Liver (tissue), 9 donors: ENCODE data around the gene CYREN. TPM values are rescaled to one million over a fixed set of nuclear protein-coding genes. Genes with fewer than 3 reads are reported as not detected.
A peak's percentile ranks its signal among the peaks of the same experiment; 100 is the strongest.
"Not testable (repeated sequence)": the region's sequence is repeated elsewhere in the genome, so short reads cannot be mapped to it uniquely, and the experiment has no call there.

Experiments
- DNase-seq: peaks from one replicate; pipeline ENCODE4 v3.0.0-alpha.2; 2017; ENCODE audit warnings: low spot score
- H3K27ac ChIP-seq, 2 donors: one replicate each; pipeline ENCODE4 v1.7.0; 2013; ENCODE audit warnings: inconsistent platforms in 2 of 2, low read length in 2 of 2, control low read depth in 1 of 2, low read depth in 1 of 2, mild to moderate bottlenecking in 1 of 2
- H3K27me3 ChIP-seq, 4 donors: one replicate each; pipeline versions ENCODE4 v1.6.1 to v1.7.0; 2013; ENCODE audit warnings: low read length in 3 of 4, inconsistent platforms in 1 of 4, mild to moderate bottlenecking in 1 of 4, moderate library complexity in 1 of 4; ENCODE audit not compliant: control insufficient read depth in 4 of 4, insufficient read depth in 4 of 4
- H3K36me3 ChIP-seq, 4 donors: one replicate each; pipeline versions ENCODE4 v1.6.1 to v1.7.0; 2013; ENCODE audit warnings: low read length in 3 of 4, mild to moderate bottlenecking in 3 of 4, low read depth in 1 of 4, moderate library complexity in 1 of 4; ENCODE audit not compliant: control insufficient read depth in 4 of 4, insufficient read depth in 3 of 4
- H3K4me1 ChIP-seq, 4 donors: one replicate each; pipeline versions ENCODE4 v1.6.1 to v1.7.0; 2013; ENCODE audit warnings: low read length in 3 of 4, mild to moderate bottlenecking in 3 of 4, moderate library complexity in 1 of 4; ENCODE audit not compliant: control insufficient read depth in 4 of 4, insufficient read depth in 4 of 4
- H3K4me3 ChIP-seq, 3 donors: one replicate each; pipeline versions ENCODE4 v1.6.1 to v1.7.0; 2013; ENCODE audit warnings: low read length in 3 of 3, control low read depth in 1 of 3, low read depth in 1 of 3, mild to moderate bottlenecking in 1 of 3
- H3K9ac ChIP-seq, 2 donors: one replicate each; pipeline ENCODE4 v1.7.0; 2013; ENCODE audit warnings: low read length in 2 of 2, mild to moderate bottlenecking in 2 of 2, moderate library complexity in 2 of 2, control low read depth in 1 of 2, low read depth in 1 of 2
- H3K9me3 ChIP-seq, 4 donors: one replicate each; pipeline versions ENCODE4 v1.6.1 to v1.7.0; 2013; ENCODE audit warnings: low read length in 3 of 4; ENCODE audit not compliant: control insufficient read depth in 4 of 4
- ATF3 ChIP-seq: IDR thresholded peaks from 2 replicates; pipeline ENCODE4 v1.6.1; 2016; ENCODE audit warnings: antibody characterized with exemption
- CTCF ChIP-seq: fragments of 150-350 bp; IDR thresholded peaks from 2 replicates; pipeline ENCODE4 v1.5.1; 2017; ENCODE audit warnings: improper control_type of control experiment, low read depth, low read length; ENCODE audit not compliant: missing input control
- EGR1 ChIP-seq, 2 donors: IDR thresholded peaks; 2 replicates each; pipeline ENCODE4 v1.6.1; 2016 to 2018; ENCODE audit warnings: antibody characterized with exemption in 2 of 2, low read depth in 2 of 2
- FOXA1 ChIP-seq: IDR thresholded peaks from 2 replicates; pipeline ENCODE4 v1.6.1; 2016; ENCODE audit warnings: antibody characterized with exemption
- FOXA2 ChIP-seq: IDR thresholded peaks from 2 replicates; pipeline ENCODE4 v1.6.1; 2016; ENCODE audit warnings: antibody characterized with exemption
- GABPA ChIP-seq, 2 donors: IDR thresholded peaks in 1 of 2; conservative IDR thresholded peaks in 1 of 2; 2 replicates each; pipeline ENCODE4 v1.6.1; 2016; ENCODE audit warnings: antibody characterized with exemption in 2 of 2, mild to moderate bottlenecking in 1 of 2, moderate library complexity in 1 of 2
- HNF4A ChIP-seq, 2 donors: conservative IDR thresholded peaks; 2 replicates each; pipeline ENCODE4 v1.6.1; 2016; ENCODE audit warnings: antibody characterized with exemption in 2 of 2, mild to moderate bottlenecking in 2 of 2
- HNF4G ChIP-seq: IDR thresholded peaks from 2 replicates; pipeline ENCODE4 v1.6.1; 2016; ENCODE audit warnings: antibody characterized with exemption
- MAX ChIP-seq: IDR thresholded peaks from 2 replicates; pipeline ENCODE4 v1.6.1; 2016; ENCODE audit warnings: antibody characterized with exemption
- NR2F2 ChIP-seq: IDR thresholded peaks from 2 replicates; pipeline ENCODE4 v1.6.1; 2016; ENCODE audit warnings: antibody characterized with exemption
- RAD21 ChIP-seq, 2 donors: IDR thresholded peaks; 2 replicates each; pipeline ENCODE4 v1.6.1; 2016; ENCODE audit warnings: antibody characterized with exemption in 2 of 2, mild to moderate bottlenecking in 2 of 2
- REST ChIP-seq: IDR thresholded peaks from 2 replicates; pipeline ENCODE4 v1.6.1; 2016; ENCODE audit warnings: antibody characterized with exemption, mild to moderate bottlenecking
- TAF1 ChIP-seq: conservative IDR thresholded peaks from 2 replicates; pipeline ENCODE4 v1.6.1; 2016; ENCODE audit warnings: antibody characterized with exemption, mild to moderate bottlenecking
- YY1 ChIP-seq: IDR thresholded peaks from 2 replicates; pipeline ENCODE4 v1.6.1; 2016; ENCODE audit warnings: antibody characterized with exemption, mild to moderate bottlenecking
- ZBTB33 ChIP-seq: IDR thresholded peaks from 2 replicates; pipeline ENCODE4 v1.6.1; 2016; ENCODE audit warnings: antibody characterized with exemption
- WGBS: extraction: QIAGEN DNeasy Blood & Tissue Kit; methylation state at CpG from one replicate; pipeline ENCODE4 v1.1.7; 2013; 5-methylcytosine and 5-hydroxymethylcytosine counted together
- polyA plus RNA-seq, 2 donors: library from polyadenylated mRNA; stranded (reverse) in 1 of 2; unstranded in 1 of 2; fragments of 200-250 nt in 1 of 2; fragments of >200 nt in 1 of 2; fragmentation: Nextera tagmentation in 1 of 2; extraction: Ambion mirVana in 1 of 2; gene quantifications; one replicate each; pipeline versions ENCODE4 v1.2.1 to v1.2.3, GENCODE V29; 2013 to 2015
- total RNA-seq, 2 donors: library from RNA; depleted of rRNA; stranded (reverse); fragments of >200 nt; gene quantifications; one replicate each; pipeline ENCODE4 v1.2.3, GENCODE V29; 2014
- donor health status: healthy.
- donor health status: healthy.
- donor health status: healthy.
- donor health status: healthy.
- donor health status: healthy.

Gene CYREN
- total and polyA plus RNA-seq, 4 donors: 13.2 to 20.3 (median 16.0) TPM

GRCh38 chr7:135170998-135171481 is 533 bp upstream of the CYREN start:
- 17% methylated on average over 12 of the region's 12 CpGs for WGBS
- peak in 1 of 2 donors; percentile 17 for TF ChIP-seq RAD21 (IDR thresholded peaks at IDR 0.05)
- H3K4me3 ChIP-seq: peak overlapping the region in 2 of 3 donors; percentile 37 to 87
- not testable (repeated sequence) for DNase-seq, H3K36me3 ChIP-seq, H3K27me3 ChIP-seq, H3K9me3 ChIP-seq
- peaks cover 2 to 38% (median 23%) of the 10 kb centered on the region in 4 donors for H3K4me1 ChIP-seq
- H3K27ac ChIP-seq: peak overlapping the region; percentile 94 to 99
- H3K9ac ChIP-seq: peak overlapping the region; percentile 83

GRCh38 chr7:135169964-135170273 is 588 bp downstream of the CYREN start:
- no peaks in the 10 kb centered on the region for H3K27me3 ChIP-seq
- no peak for DNase-seq
- H3K9me3 ChIP-seq: no peaks in the 10 kb centered on the region
- peak overlapping the region; percentile 83 to 92 for H3K9ac ChIP-seq
- peaks cover 0 to 16% (median 9%) of the 10 kb centered on the region in 4 donors for H3K36me3 ChIP-seq
- peaks cover 2 to 44% (median 25%) of the 10 kb centered on the region in 4 donors for H3K4me1 ChIP-seq
- H3K4me3 ChIP-seq: peak overlapping the region; percentile 69 to 87 (median 81)
- peak overlapping the region; percentile 94 to 99 for H3K27ac ChIP-seq
- under 1% methylated on average over 17 of the region's 17 CpGs for WGBS
- TF ChIP-seq EGR1 (IDR thresholded peaks at IDR 0.05; ENCODE audit: low read depth in 2 of 2) (no peak), NR2F2 (no peak), FOXA1 (no peak), CTCF (no peak), YY1 (no peak), HNF4G (no peak), MAX (no peak), FOXA2 (no peak), ZBTB33 (no peak), ATF3 (no peak), GABPA (IDR thresholded peaks at IDR 0.05 in 1 of 2, conservative IDR thresholded peaks at IDR 0.05 in 1 of 2) (no peak), TAF1 (no peak)

- peaks cover 5 to 44% (median 25%) of the 10 kb centered on the region in 4 donors for H3K4me1 ChIP-seq
- H3K9ac ChIP-seq: peak overlapping the region; percentile 83 to 92
- peak; percentile 62 for DNase-seq
- H3K27ac ChIP-seq: peak overlapping the region; percentile 94 to 99
- peak overlapping the region; percentile 69 to 87 (median 81) for H3K4me3 ChIP-seq
- peaks cover 2 to 22% (median 10%) of the 10 kb centered on the region in 4 donors for H3K36me3 ChIP-seq
- H3K27me3 ChIP-seq: no peaks in the 10 kb centered on the region
- WGBS: 48% methylated on average over 11 of the region's 11 CpGs
- no peaks in the 10 kb centered on the region for H3K9me3 ChIP-seq
- TF ChIP-seq REST: no peak
- TF ChIP-seq TAF1: no peak
- peak; percentile 31 for TF ChIP-seq NR2F2
- TF ChIP-seq HNF4G: no peak
- peak; percentile 62 to 71 for TF ChIP-seq RAD21 (IDR thresholded peaks at IDR 0.05)
- TF ChIP-seq EGR1 (IDR thresholded peaks at IDR 0.05; ENCODE audit: low read depth in 2 of 2): no peak
- no peak for TF ChIP-seq MAX
- TF ChIP-seq GABPA (IDR thresholded peaks at IDR 0.05 in 1 of 2, conservative IDR thresholded peaks at IDR 0.05 in 1 of 2): no peak
- TF ChIP-seq YY1: peak; percentile 36
- no peak for TF ChIP-seq HNF4A (conservative IDR thresholded peaks at IDR 0.05)
These were observed 1.2 kb downstream of the CYREN start for GRCh38 chr7:135169141-135169963.
